Liver (tissue), 9 donors: Measurements from ENCODE around the gene CDH4. TPM values are rescaled to one million over a fixed set of nuclear protein-coding genes. Genes with fewer than 3 reads are reported as not detected.

ENCODE experiments used
- DNase-seq: peaks from one replicate; pipeline ENCODE4 v3.0.0-alpha.2; 2017; ENCODE audit warnings: low spot score
- H3K27ac ChIP-seq, 2 donors: one replicate each; pipeline ENCODE4 v1.7.0; 2013; ENCODE audit warnings: inconsistent platforms in 2 of 2, low read length in 2 of 2, control low read depth in 1 of 2, low read depth in 1 of 2, mild to moderate bottlenecking in 1 of 2
- H3K27me3 ChIP-seq, 4 donors: one replicate each; pipeline versions ENCODE4 v1.6.1 to v1.7.0; 2013; ENCODE audit warnings: low read length in 3 of 4, inconsistent platforms in 1 of 4, mild to moderate bottlenecking in 1 of 4, moderate library complexity in 1 of 4; ENCODE audit not compliant: control insufficient read depth in 4 of 4, insufficient read depth in 4 of 4
- H3K36me3 ChIP-seq, 4 donors: one replicate each; pipeline versions ENCODE4 v1.6.1 to v1.7.0; 2013; ENCODE audit warnings: low read length in 3 of 4, mild to moderate bottlenecking in 3 of 4, low read depth in 1 of 4, moderate library complexity in 1 of 4; ENCODE audit not compliant: control insufficient read depth in 4 of 4, insufficient read depth in 3 of 4
- H3K4me1 ChIP-seq, 4 donors: one replicate each; pipeline versions ENCODE4 v1.6.1 to v1.7.0; 2013; ENCODE audit warnings: low read length in 3 of 4, mild to moderate bottlenecking in 3 of 4, moderate library complexity in 1 of 4; ENCODE audit not compliant: control insufficient read depth in 4 of 4, insufficient read depth in 4 of 4
- H3K4me3 ChIP-seq, 3 donors: one replicate each; pipeline versions ENCODE4 v1.6.1 to v1.7.0; 2013; ENCODE audit warnings: low read length in 3 of 3, control low read depth in 1 of 3, low read depth in 1 of 3, mild to moderate bottlenecking in 1 of 3
- H3K9ac ChIP-seq, 2 donors: one replicate each; pipeline ENCODE4 v1.7.0; 2013; ENCODE audit warnings: low read length in 2 of 2, mild to moderate bottlenecking in 2 of 2, moderate library complexity in 2 of 2, control low read depth in 1 of 2, low read depth in 1 of 2
- H3K9me3 ChIP-seq, 4 donors: one replicate each; pipeline versions ENCODE4 v1.6.1 to v1.7.0; 2013; ENCODE audit warnings: low read length in 3 of 4; ENCODE audit not compliant: control insufficient read depth in 4 of 4
- ATF3 ChIP-seq: IDR thresholded peaks from 2 replicates; pipeline ENCODE4 v1.6.1; 2016; ENCODE audit warnings: antibody characterized with exemption
- CTCF ChIP-seq: fragments of 150-350 bp; IDR thresholded peaks from 2 replicates; pipeline ENCODE4 v1.5.1; 2017; ENCODE audit warnings: improper control_type of control experiment, low read depth, low read length; ENCODE audit not compliant: missing input control
- EGR1 ChIP-seq, 2 donors: IDR thresholded peaks; 2 replicates each; pipeline ENCODE4 v1.6.1; 2016 to 2018; ENCODE audit warnings: antibody characterized with exemption in 2 of 2, low read depth in 2 of 2
- FOXA1 ChIP-seq: IDR thresholded peaks from 2 replicates; pipeline ENCODE4 v1.6.1; 2016; ENCODE audit warnings: antibody characterized with exemption
- FOXA2 ChIP-seq: IDR thresholded peaks from 2 replicates; pipeline ENCODE4 v1.6.1; 2016; ENCODE audit warnings: antibody characterized with exemption
- GABPA ChIP-seq, 2 donors: IDR thresholded peaks in 1 of 2; conservative IDR thresholded peaks in 1 of 2; 2 replicates each; pipeline ENCODE4 v1.6.1; 2016; ENCODE audit warnings: antibody characterized with exemption in 2 of 2, mild to moderate bottlenecking in 1 of 2, moderate library complexity in 1 of 2
- HNF4A ChIP-seq, 2 donors: conservative IDR thresholded peaks; 2 replicates each; pipeline ENCODE4 v1.6.1; 2016; ENCODE audit warnings: antibody characterized with exemption in 2 of 2, mild to moderate bottlenecking in 2 of 2
- HNF4G ChIP-seq: IDR thresholded peaks from 2 replicates; pipeline ENCODE4 v1.6.1; 2016; ENCODE audit warnings: antibody characterized with exemption
- JUND ChIP-seq, 2 donors: IDR thresholded peaks; 2 replicates each; pipeline ENCODE4 v1.6.1; 2016; ENCODE audit warnings: antibody characterized with exemption in 2 of 2
- MAX ChIP-seq: IDR thresholded peaks from 2 replicates; pipeline ENCODE4 v1.6.1; 2016; ENCODE audit warnings: antibody characterized with exemption
- NR2F2 ChIP-seq: IDR thresholded peaks from 2 replicates; pipeline ENCODE4 v1.6.1; 2016; ENCODE audit warnings: antibody characterized with exemption
- RAD21 ChIP-seq, 2 donors: IDR thresholded peaks; 2 replicates each; pipeline ENCODE4 v1.6.1; 2016; ENCODE audit warnings: antibody characterized with exemption in 2 of 2, mild to moderate bottlenecking in 2 of 2
- REST ChIP-seq: IDR thresholded peaks from 2 replicates; pipeline ENCODE4 v1.6.1; 2016; ENCODE audit warnings: antibody characterized with exemption, mild to moderate bottlenecking
- RXRA ChIP-seq, 2 donors: IDR thresholded peaks; 2 replicates each; pipeline ENCODE4 v1.6.1; 2017 to 2018; ENCODE audit warnings: antibody characterized with exemption in 2 of 2, mild to moderate bottlenecking in 1 of 2
- SP1 ChIP-seq: IDR thresholded peaks from 2 replicates; pipeline ENCODE4 v1.6.1; 2018; ENCODE audit warnings: antibody characterized with exemption, mild to moderate bottlenecking
- TAF1 ChIP-seq: conservative IDR thresholded peaks from 2 replicates; pipeline ENCODE4 v1.6.1; 2016; ENCODE audit warnings: antibody characterized with exemption, mild to moderate bottlenecking
- YY1 ChIP-seq: IDR thresholded peaks from 2 replicates; pipeline ENCODE4 v1.6.1; 2016; ENCODE audit warnings: antibody characterized with exemption, mild to moderate bottlenecking
- ZBTB33 ChIP-seq: IDR thresholded peaks from 2 replicates; pipeline ENCODE4 v1.6.1; 2016; ENCODE audit warnings: antibody characterized with exemption
- WGBS: extraction: QIAGEN DNeasy Blood & Tissue Kit; methylation state at CpG from one replicate; pipeline ENCODE4 v1.1.7; 2013; 5-methylcytosine and 5-hydroxymethylcytosine counted together
- polyA plus RNA-seq, 2 donors: library from polyadenylated mRNA; stranded (reverse) in 1 of 2; unstranded in 1 of 2; fragments of 200-250 nt in 1 of 2; fragments of >200 nt in 1 of 2; fragmentation: Nextera tagmentation in 1 of 2; extraction: Ambion mirVana in 1 of 2; gene quantifications; one replicate each; pipeline versions ENCODE4 v1.2.1 to v1.2.3, GENCODE V29; 2013 to 2015
- total RNA-seq, 2 donors: library from RNA; depleted of rRNA; stranded (reverse); fragments of >200 nt; gene quantifications; one replicate each; pipeline ENCODE4 v1.2.3, GENCODE V29; 2014
- donor health status: healthy.
- donor health status: healthy.
- donor health status: healthy.
- donor health status: healthy.
- donor health status: healthy.

CDH4 gene
- total and polyA plus RNA-seq, 4 donors: 0.03 to 0.25 (median 0.19) TPM; not detected in 1

GRCh38 chr20:61705386-61706258 is 453.6 kb downstream of the CDH4 start:
- Histone ChIP-seq H3K4me3 (no peak overlapping the region), H3K27me3 (no peaks in the 10 kb centered on the region), H3K36me3 (no peaks in the 10 kb centered on the region), H3K9ac (no peak overlapping the region), H3K27ac (no peak overlapping the region), H3K9me3 (no peaks in the 10 kb centered on the region), H3K4me1 (no peaks in the 10 kb centered on the region)
- DNase-seq: no peak
- 72% methylated on average over 26 of the region's 26 CpGs for WGBS
- TF ChIP-seq HNF4A (conservative IDR thresholded peaks at IDR 0.05) (no peak), SP1 (no peak), FOXA2 (no peak), CTCF (no peak), EGR1 (IDR thresholded peaks at IDR 0.05; ENCODE audit: low read depth in 2 of 2) (no peak), NR2F2 (no peak), ZBTB33 (no peak), TAF1 (no peak), FOXA1 (no peak), GABPA (IDR thresholded peaks at IDR 0.05 in 1 of 2, conservative IDR thresholded peaks at IDR 0.05 in 1 of 2) (no peak), RXRA (IDR thresholded peaks at IDR 0.05) (no peak), YY1 (no peak), ATF3 (no peak), JUND (IDR thresholded peaks at IDR 0.05) (no peak), MAX (no peak), REST (no peak), RAD21 (IDR thresholded peaks at IDR 0.05) (no peak), HNF4G (no peak)
